ENCODE results near the gene GALM.

GALM gene

DNA sequence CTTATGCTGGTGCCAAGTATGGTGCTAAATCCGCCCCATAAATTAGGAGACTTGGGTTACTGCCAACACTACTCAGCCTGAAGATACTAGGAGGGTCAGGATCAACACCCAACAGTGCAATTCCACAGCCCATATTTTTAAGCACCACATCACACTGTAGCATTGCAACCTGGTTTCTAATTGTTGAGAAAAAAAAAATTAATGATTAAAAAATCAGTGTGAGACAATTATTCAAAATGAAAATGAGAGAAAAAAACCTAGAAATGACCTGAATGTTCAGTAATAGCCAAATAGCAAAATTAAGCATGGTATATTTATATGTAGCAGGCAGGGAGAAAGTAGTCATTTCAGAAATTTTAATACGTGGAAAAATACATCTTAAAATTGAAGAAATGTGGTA, 33.9 kb upstream of the GALM start:
- Histone ChIP-seq H3K4me2 (ENCODE audit: low read length) (no peak overlapping the region), H3K4me3 (ENCODE audit: low read length) (no peak overlapping the region), H3K27me3 (ENCODE audit: control insufficient read depth, low read length) (peaks cover 33% of the 10 kb centered on the region), H3K9me2 (replicated peaks; ENCODE audit: control insufficient read depth, low read length) (no peaks in the 10 kb centered on the region), H3K4me1 (ENCODE audit: control insufficient read depth, low read length) (peaks cover 20% of the 10 kb centered on the region), H3K27ac (ENCODE audit: low read depth, low read length) (no peak overlapping the region), H3F3A (ENCODE audit: control insufficient read depth, insufficient read depth) (no peaks in the 10 kb centered on the region), H3K9me3 (ENCODE audit: control insufficient read depth, insufficient read depth, low read length) (no peaks in the 10 kb centered on the region), H3K36me3 (ENCODE audit: control insufficient read depth, low read length) (no peaks in the 10 kb centered on the region), H3K79me2 (ENCODE audit: control insufficient read depth, low read length) (no peaks in the 10 kb centered on the region), H4K20me1 (ENCODE audit: control insufficient read depth, insufficient read depth, low read depth, low read length) (no peaks in the 10 kb centered on the region)
- TF ChIP-seq, protein P1, sequence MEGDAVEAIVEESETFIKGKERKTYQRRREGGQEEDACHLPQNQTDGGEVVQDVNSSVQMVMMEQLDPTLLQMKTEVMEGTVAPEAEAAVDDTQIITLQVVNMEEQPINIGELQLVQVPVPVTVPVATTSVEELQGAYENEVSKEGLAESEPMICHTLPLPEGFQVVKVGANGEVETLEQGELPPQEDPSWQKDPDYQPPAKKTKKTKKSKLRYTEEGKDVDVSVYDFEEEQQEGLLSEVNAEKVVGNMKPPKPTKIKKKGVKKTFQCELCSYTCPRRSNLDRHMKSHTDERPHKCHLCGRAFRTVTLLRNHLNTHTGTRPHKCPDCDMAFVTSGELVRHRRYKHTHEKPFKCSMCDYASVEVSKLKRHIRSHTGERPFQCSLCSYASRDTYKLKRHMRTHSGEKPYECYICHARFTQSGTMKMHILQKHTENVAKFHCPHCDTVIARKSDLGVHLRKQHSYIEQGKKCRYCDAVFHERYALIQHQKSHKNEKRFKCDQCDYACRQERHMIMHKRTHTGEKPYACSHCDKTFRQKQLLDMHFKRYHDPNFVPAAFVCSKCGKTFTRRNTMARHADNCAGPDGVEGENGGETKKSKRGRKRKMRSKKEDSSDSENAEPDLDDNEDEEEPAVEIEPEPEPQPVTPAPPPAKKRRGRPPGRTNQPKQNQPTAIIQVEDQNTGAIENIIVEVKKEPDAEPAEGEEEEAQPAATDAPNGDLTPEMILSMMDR (IDR thresholded peaks at IDR 0.05; ENCODE audit: low read depth, low read length, poor library complexity, severe bottlenecking), result no peak
- no peak for TF ChIP-seq EZH2phosphoT487 (IDR thresholded peaks at IDR 0.05; ENCODE audit: borderline replicate concordance, low read length)

DNA sequence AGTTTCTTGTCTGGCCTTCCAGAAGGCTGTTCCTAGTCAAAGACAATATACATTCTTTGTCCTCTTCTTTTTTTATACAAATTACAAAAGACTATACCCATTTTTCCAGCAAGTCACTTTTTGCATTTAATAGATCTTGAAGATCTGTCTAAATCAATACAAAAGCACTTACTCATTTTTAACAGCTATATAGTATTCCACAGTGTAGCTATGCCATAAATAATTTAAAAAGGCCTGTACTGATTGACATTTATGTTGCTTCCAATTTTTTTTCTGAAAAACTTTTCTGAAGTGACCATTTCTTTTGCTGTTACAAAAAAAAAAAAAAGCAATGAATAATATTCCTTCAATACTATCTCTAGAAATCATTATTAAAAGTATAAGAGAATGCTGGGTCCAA, 32.9 kb upstream of the GALM start:
- H3K27me3 ChIP-seq (ENCODE audit: control insufficient read depth, low read length), result peaks cover 23% of the 10 kb centered on the region
- no peak overlapping the region for H3K4me2 ChIP-seq (ENCODE audit: low read length)
- H4K20me1 ChIP-seq (ENCODE audit: control insufficient read depth, insufficient read depth, low read depth, low read length), result no peaks in the 10 kb centered on the region
- no peak for TF ChIP-seq EZH2phosphoT487 (IDR thresholded peaks at IDR 0.05; ENCODE audit: borderline replicate concordance, low read length)
- TF ChIP-seq, protein P1 (IDR thresholded peaks at IDR 0.05; ENCODE audit: low read depth, low read length, poor library complexity, severe bottlenecking), result no peak
- H3K4me3 ChIP-seq (ENCODE audit: low read length), result no peak overlapping the region
- H3K27ac ChIP-seq (ENCODE audit: low read depth, low read length), result no peak overlapping the region
- H3K9me2 ChIP-seq (replicated peaks; ENCODE audit: control insufficient read depth, low read length), result no peaks in the 10 kb centered on the region
- H3K9me3 ChIP-seq (ENCODE audit: control insufficient read depth, insufficient read depth, low read length), result no peaks in the 10 kb centered on the region
- no peaks in the 10 kb centered on the region for H3K36me3 ChIP-seq (ENCODE audit: control insufficient read depth, low read length)
- no peaks in the 10 kb centered on the region for H3K79me2 ChIP-seq (ENCODE audit: control insufficient read depth, low read length)
- peaks cover 20% of the 10 kb centered on the region for H3K4me1 ChIP-seq (ENCODE audit: control insufficient read depth, low read length)
- no peaks in the 10 kb centered on the region for H3F3A ChIP-seq (ENCODE audit: control insufficient read depth, insufficient read depth)

DNA sequence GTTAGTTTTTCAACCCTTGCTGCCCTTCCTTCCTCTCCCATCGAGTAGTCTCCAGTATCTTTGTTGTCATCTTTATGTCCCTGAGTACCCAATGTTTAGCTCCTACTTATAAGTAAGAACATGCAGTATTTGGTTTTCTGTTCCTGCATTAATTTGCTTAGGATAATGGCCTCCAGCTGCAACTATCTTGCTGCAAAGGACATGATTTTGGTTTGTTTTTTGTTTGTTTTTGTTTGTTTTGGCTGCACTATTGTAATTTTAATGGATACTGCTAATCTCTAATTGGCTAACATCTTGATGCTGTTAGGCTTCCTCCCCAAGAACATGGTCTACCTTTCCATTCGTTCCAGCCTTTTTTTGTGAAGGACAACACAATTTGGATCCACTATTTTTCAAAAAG, 32.0 kb upstream of the GALM start:
- Histone ChIP-seq H3F3A (ENCODE audit: control insufficient read depth, insufficient read depth) (no peaks in the 10 kb centered on the region), H3K27me3 (ENCODE audit: control insufficient read depth, low read length) (peaks cover 22% of the 10 kb centered on the region), H3K4me1 (ENCODE audit: control insufficient read depth, low read length) (peaks cover 20% of the 10 kb centered on the region), H3K27ac (ENCODE audit: low read depth, low read length) (no peak overlapping the region), H3K4me2 (ENCODE audit: low read length) (no peak overlapping the region), H4K20me1 (ENCODE audit: control insufficient read depth, insufficient read depth, low read depth, low read length) (no peaks in the 10 kb centered on the region), H3K9me2 (replicated peaks; ENCODE audit: control insufficient read depth, low read length) (no peaks in the 10 kb centered on the region), H3K9me3 (ENCODE audit: control insufficient read depth, insufficient read depth, low read length) (no peaks in the 10 kb centered on the region), H3K36me3 (ENCODE audit: control insufficient read depth, low read length) (no peaks in the 10 kb centered on the region), H3K4me3 (ENCODE audit: low read length) (no peak overlapping the region), H3K79me2 (ENCODE audit: control insufficient read depth, low read length) (no peaks in the 10 kb centered on the region)
- TF ChIP-seq EZH2phosphoT487 (IDR thresholded peaks at IDR 0.05; ENCODE audit: borderline replicate concordance, low read length), result no peak
- TF ChIP-seq, protein P1 (IDR thresholded peaks at IDR 0.05; ENCODE audit: low read depth, low read length, poor library complexity, severe bottlenecking), result no peak

DNA sequence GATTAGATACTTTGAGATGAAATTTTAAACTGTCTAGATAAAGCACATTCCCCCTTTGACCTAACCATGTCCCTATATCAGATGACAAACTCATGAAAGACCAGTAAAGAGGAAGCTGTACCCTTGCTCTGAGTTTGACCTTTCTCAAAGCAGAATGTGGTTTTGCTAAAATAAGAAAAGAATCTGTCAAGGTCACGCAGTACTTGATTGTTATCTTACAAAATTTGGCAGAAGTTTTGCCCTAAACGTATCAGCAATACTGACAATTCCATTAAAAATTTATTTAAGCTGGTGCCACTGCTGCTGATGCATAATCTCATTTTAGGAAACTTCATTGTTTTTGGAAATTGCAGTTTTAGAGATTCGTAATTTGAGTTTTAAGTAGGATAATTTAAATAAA, 31.2 kb upstream of the GALM start:
- Histone ChIP-seq H3K27me3 (ENCODE audit: control insufficient read depth, low read length) (peaks cover 23% of the 10 kb centered on the region), H3K9me2 (replicated peaks; ENCODE audit: control insufficient read depth, low read length) (no peaks in the 10 kb centered on the region), H3K9me3 (ENCODE audit: control insufficient read depth, insufficient read depth, low read length) (no peaks in the 10 kb centered on the region), H4K20me1 (ENCODE audit: control insufficient read depth, insufficient read depth, low read depth, low read length) (no peaks in the 10 kb centered on the region), H3K4me1 (ENCODE audit: control insufficient read depth, low read length) (peaks cover 20% of the 10 kb centered on the region), H3K27ac (ENCODE audit: low read depth, low read length) (no peak overlapping the region), H3K36me3 (ENCODE audit: control insufficient read depth, low read length) (no peaks in the 10 kb centered on the region), H3F3A (ENCODE audit: control insufficient read depth, insufficient read depth) (no peaks in the 10 kb centered on the region), H3K4me2 (ENCODE audit: low read length) (peak overlapping the region; percentile 33), H3K79me2 (ENCODE audit: control insufficient read depth, low read length) (no peaks in the 10 kb centered on the region), H3K4me3 (ENCODE audit: low read length) (no peak overlapping the region)
- TF ChIP-seq, protein P1 (IDR thresholded peaks at IDR 0.05; ENCODE audit: low read depth, low read length, poor library complexity, severe bottlenecking), result no peak
- no peak for TF ChIP-seq EZH2phosphoT487 (IDR thresholded peaks at IDR 0.05; ENCODE audit: borderline replicate concordance, low read length)
